ENCODE results near the gene PDGFRB. TPM values are rescaled to one million over a fixed set of nuclear protein-coding genes. Genes with fewer than 3 reads are reported as not detected.

Gene PDGFRB
- total RNA-seq, 1 donor from 2014 or later: 2.9 TPM

DNA sequence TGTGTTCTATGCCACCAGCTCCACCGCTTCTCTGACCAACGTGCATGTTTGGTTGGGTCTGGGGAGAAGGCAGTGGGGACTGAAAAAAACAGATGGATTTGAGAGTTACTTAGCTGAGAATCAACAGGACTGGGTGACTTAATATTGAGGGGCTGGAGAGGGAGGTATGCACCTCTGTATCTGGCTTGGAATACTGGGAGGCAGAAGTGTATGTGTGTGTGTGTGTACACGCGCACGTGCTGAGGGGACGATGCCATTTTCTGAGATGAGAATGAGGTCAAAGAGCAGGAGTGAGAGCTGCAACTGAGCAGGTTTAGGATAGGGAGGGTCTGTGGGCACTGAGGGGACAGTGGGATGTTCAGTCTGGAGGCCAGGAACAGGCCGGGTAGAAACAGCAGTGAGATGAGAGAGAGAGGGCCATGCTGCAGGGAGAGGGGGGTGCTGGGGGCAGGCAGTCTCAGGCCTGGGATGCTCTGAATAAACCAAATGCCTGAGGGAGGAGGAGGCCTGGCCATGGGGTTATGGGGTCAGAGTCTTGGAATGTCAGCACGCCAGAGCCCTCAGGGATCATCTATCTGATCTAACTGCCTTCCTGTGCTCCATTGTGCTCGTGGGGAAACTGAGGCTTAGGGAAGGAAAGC, 14.0 kb downstream of the PDGFRB start:
- H3K4me3 Mint-ChIP-seq (ENCODE audit: unreplicated experiment): no peak overlapping the region
- no peaks in the 10 kb centered on the region for H3K36me3 Mint-ChIP-seq (ENCODE audit: unreplicated experiment)
- H3K27ac Mint-ChIP-seq (ENCODE audit: unreplicated experiment): no peak overlapping the region
- no peak for DNase-seq
- peaks cover 30% of the 10 kb centered on the region for H3K4me1 Mint-ChIP-seq (ENCODE audit: low read depth, unreplicated experiment)
- no peak for TF ChIP-seq CTCF (IDR thresholded peaks at IDR 0.05; ENCODE audit: partially characterized antibody, unreplicated experiment)
- peaks cover 5% of the 10 kb centered on the region for H3K9me3 Mint-ChIP-seq (ENCODE audit: unreplicated experiment)
- H3K27me3 Mint-ChIP-seq (ENCODE audit: unreplicated experiment): peaks cover 7% of the 10 kb centered on the region

GRCh38 chr5:150140830-150141229, 14.8 kb downstream of the PDGFRB start:
- Mint-ChIP-seq H3K4me1 (ENCODE audit: low read depth, unreplicated experiment) (peaks cover 29% of the 10 kb centered on the region), H3K4me3 (ENCODE audit: unreplicated experiment) (no peak overlapping the region), H3K27me3 (ENCODE audit: unreplicated experiment) (peaks cover 7% of the 10 kb centered on the region), H3K9me3 (ENCODE audit: unreplicated experiment) (peaks cover 5% of the 10 kb centered on the region), H3K27ac (ENCODE audit: unreplicated experiment) (no peak overlapping the region), H3K36me3 (ENCODE audit: unreplicated experiment) (no peaks in the 10 kb centered on the region)
- no peak for DNase-seq
- no peak for TF ChIP-seq CTCF (IDR thresholded peaks at IDR 0.05; ENCODE audit: partially characterized antibody, unreplicated experiment)

DNA sequence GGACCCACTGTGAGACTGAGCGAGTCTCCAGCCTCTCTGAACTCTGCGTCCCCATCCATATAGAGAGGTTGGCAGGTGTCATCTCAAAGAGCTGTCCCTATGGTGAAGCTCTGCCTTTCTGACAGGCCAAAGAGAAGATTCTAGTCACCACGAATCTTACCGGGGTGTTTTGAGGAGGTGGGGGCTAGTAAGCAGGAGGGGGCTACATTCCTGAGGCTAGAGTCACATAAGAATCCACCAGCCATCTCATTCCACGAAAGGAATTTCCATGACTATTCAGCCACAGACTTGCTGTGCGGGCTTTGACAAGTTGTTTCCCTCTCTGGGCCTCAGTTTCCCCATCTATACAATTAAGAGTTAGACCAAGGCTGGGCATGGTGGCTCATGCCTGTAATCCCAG, 16.3 kb downstream of the PDGFRB start:
- H3K4me3 Mint-ChIP-seq (ENCODE audit: unreplicated experiment): no peak overlapping the region
- no peak overlapping the region for H3K27ac Mint-ChIP-seq (ENCODE audit: unreplicated experiment)

GRCh38 chr5:150138551-150139265, 16.9 kb downstream of the PDGFRB start:
- no peak for DNase-seq
- H3K36me3 Mint-ChIP-seq (ENCODE audit: unreplicated experiment): no peaks in the 10 kb centered on the region
- H3K4me3 Mint-ChIP-seq (ENCODE audit: unreplicated experiment): no peak overlapping the region
- H3K27ac Mint-ChIP-seq (ENCODE audit: unreplicated experiment): no peak overlapping the region
- peaks cover 21% of the 10 kb centered on the region for H3K4me1 Mint-ChIP-seq (ENCODE audit: low read depth, unreplicated experiment)
- peaks cover 14% of the 10 kb centered on the region for H3K27me3 Mint-ChIP-seq (ENCODE audit: unreplicated experiment)
- no peak for TF ChIP-seq CTCF (IDR thresholded peaks at IDR 0.05; ENCODE audit: partially characterized antibody, unreplicated experiment)
- peaks cover 5% of the 10 kb centered on the region for H3K9me3 Mint-ChIP-seq (ENCODE audit: unreplicated experiment)

More for the DNA sequence above, 16.3 kb downstream of the PDGFRB start:
- peaks cover 26% of the 10 kb centered on the region for H3K4me1 Mint-ChIP-seq (ENCODE audit: low read depth, unreplicated experiment)
- peaks cover 5% of the 10 kb centered on the region for H3K9me3 Mint-ChIP-seq (ENCODE audit: unreplicated experiment)
- no peaks in the 10 kb centered on the region for H3K36me3 Mint-ChIP-seq (ENCODE audit: unreplicated experiment)
- H3K27me3 Mint-ChIP-seq (ENCODE audit: unreplicated experiment): peaks cover 11% of the 10 kb centered on the region
- no peak for TF ChIP-seq CTCF (IDR thresholded peaks at IDR 0.05; ENCODE audit: partially characterized antibody, unreplicated experiment)
- DNase-seq: no peak

DNA sequence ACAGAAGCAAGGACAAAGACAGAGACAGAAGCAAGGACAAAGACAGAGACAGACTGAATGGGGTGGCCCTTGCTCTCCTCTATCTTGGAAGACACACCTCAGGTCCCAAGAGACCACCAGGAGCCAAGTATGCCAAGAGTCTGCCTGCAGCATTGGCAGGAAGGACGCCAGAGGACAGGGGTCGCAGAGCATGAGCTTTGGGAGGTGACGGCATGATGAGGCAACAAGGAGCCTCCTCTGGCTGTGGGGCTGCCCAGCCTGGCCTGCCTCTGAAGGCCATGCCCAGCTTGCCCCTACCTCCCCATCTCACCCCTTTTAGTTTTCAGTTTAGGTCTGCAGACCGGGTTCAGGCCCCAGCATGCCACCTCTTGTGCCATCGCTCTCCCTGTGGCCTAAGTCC, 17.6 kb downstream of the PDGFRB start:
- Mint-ChIP-seq H3K4me1 (ENCODE audit: low read depth, unreplicated experiment) (peaks cover 21% of the 10 kb centered on the region), H3K27me3 (ENCODE audit: unreplicated experiment) (peaks cover 15% of the 10 kb centered on the region), H3K9me3 (ENCODE audit: unreplicated experiment) (peaks cover 5% of the 10 kb centered on the region), H3K4me3 (ENCODE audit: unreplicated experiment) (no peak overlapping the region), H3K36me3 (ENCODE audit: unreplicated experiment) (no peaks in the 10 kb centered on the region), H3K27ac (ENCODE audit: unreplicated experiment) (no peak overlapping the region)
- no peak for DNase-seq
- no peak for TF ChIP-seq CTCF (IDR thresholded peaks at IDR 0.05; ENCODE audit: partially characterized antibody, unreplicated experiment)

Measured in glutamatergic neuron (in vitro differentiated cells).